AG09309 (cell line): ENCODE measurements around the gene COQ4.

Experiments
- DNase-seq: peaks from one replicate; pipeline ENCODE4 v3.0.0-alpha.2; 2010; ENCODE audit warnings: low read depth
- H3K4me3 ChIP-seq: 2 replicates; pipeline ENCODE4 v1.5.1; 2011; ENCODE audit warnings: mild to moderate bottlenecking, low read depth, low read length, moderate library complexity; ENCODE audit not compliant: control insufficient read depth
- TF ChIP-seq, protein P1 (sequence below): IDR thresholded peaks from 2 replicates; pipeline ENCODE4 v1.5.1; 2011; ENCODE audit warnings: mild to moderate bottlenecking, low read depth, low read length, inconsistent platforms; ENCODE audit not compliant: insufficient read depth, control insufficient read depth; ENCODE audit errors: missing control alignments

COQ4 gene

GRCh38 chr9:128372188-128372641 lies 49.6 kb downstream of the COQ4 start:
- TF ChIP-seq, protein P1, sequence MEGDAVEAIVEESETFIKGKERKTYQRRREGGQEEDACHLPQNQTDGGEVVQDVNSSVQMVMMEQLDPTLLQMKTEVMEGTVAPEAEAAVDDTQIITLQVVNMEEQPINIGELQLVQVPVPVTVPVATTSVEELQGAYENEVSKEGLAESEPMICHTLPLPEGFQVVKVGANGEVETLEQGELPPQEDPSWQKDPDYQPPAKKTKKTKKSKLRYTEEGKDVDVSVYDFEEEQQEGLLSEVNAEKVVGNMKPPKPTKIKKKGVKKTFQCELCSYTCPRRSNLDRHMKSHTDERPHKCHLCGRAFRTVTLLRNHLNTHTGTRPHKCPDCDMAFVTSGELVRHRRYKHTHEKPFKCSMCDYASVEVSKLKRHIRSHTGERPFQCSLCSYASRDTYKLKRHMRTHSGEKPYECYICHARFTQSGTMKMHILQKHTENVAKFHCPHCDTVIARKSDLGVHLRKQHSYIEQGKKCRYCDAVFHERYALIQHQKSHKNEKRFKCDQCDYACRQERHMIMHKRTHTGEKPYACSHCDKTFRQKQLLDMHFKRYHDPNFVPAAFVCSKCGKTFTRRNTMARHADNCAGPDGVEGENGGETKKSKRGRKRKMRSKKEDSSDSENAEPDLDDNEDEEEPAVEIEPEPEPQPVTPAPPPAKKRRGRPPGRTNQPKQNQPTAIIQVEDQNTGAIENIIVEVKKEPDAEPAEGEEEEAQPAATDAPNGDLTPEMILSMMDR, result no peak
- peak; percentile 10 for DNase-seq
- peak overlapping the region; percentile 88 for H3K4me3 ChIP-seq

DNA sequence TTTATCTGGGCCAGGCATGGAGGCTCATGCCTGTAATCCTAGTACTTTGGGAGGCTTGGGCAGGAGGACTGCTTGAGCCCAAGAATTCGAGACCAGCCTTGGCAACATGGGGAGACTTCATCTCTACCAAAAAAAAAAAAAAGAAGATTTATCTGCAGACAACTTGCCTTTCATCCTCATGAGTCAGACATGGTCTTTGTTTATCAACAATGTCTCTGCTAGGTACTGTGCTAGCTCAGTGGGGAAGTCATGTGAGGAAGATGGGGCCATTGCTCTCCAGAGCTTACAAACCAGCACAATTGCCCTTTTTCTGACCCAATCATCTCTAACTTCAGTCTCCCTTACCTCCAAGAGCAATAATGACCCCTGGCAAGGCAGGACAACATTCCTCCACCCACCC lies 50.1 kb downstream of the COQ4 start:
- TF ChIP-seq, protein P1, result no peak
- no peak overlapping the region for H3K4me3 ChIP-seq
- no peak for DNase-seq

DNA sequence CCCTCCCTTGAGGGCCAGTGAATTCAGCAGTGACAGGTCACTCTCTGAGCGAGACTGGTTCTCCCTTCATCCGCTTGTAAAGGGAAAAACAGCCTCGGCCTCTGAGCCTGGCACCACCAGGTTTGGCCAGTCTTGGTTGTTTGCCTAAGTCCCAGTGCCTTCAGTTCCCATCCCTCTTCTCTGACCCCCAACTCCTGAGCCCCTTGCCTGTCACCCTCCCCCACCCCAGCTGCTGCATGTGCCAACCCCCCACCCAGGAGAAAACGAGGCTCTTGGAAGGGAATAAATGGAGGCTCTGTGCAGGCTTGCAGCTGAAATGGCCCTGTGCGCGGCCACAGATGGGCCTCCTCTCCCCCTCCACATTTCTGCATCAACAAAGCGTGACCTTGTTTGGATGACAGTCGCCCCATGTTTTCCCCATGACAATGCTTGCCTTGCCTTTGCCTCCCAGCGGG lies 51.6 kb downstream of the COQ4 start:
- H3K4me3 ChIP-seq, result no peak overlapping the region
- TF ChIP-seq, protein P1, result no peak
- DNase-seq, result no peak

- TF ChIP-seq, protein P1, result no peak
- DNase-seq, result no peak
- no peak overlapping the region for H3K4me3 ChIP-seq
Observed at GRCh38 chr9:128375865-128376264, 53.2 kb downstream of the COQ4 start.

- no peak for DNase-seq
- TF ChIP-seq, protein P1, result no peak
- no peak overlapping the region for H3K4me3 ChIP-seq
Observed at GRCh38 chr9:128382261-128382660, 59.6 kb downstream of the COQ4 start.

DNA sequence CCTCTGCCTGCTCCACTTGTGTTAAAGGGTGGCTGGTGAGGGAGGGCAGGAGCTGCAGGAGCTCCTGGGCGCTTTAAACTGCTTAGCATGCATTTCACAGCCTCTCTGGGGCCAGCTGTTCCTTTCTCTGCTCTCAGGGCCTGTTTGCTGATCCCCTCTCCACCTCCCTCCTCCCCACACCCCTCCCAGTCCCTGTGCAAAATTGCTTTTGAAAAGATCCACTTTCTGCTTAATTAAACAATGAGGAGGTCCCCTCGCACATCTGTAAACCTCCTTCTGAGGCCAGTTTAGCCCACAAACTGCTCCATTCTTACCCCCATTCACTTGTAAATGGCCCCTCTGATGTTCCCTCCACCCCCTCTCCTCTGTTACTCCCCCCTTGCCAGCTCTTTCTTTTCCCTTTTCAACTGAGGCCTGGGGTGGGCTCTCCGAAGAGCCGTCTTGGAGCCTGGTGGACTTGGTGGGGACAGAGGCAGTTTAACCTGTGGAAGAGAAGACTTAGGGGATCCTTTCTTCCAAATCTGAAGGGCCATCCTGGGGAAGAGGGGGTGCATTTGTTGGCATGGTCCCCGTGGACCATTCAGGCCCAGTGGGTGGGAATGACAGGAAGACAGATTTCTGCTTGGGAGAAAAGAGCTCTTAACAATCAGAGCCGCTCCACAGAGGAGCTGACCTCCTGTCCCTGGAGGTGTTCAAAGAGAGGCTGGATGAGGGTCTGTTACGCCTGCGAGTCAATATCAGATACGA lies 60.5 kb downstream of the COQ4 start:
- no peak for DNase-seq
- H3K4me3 ChIP-seq, result no peak overlapping the region
- TF ChIP-seq, protein P1, result no peak
